Caco-2 (cell line): ENCODE results near the gene SIRT3. TPM values are rescaled to one million over a fixed set of nuclear protein-coding genes. Genes with fewer than 3 reads are reported as not detected.

Source experiments
- BruUV-seq: library from RNA; stranded (reverse); fragments of 400-500 nt; replicated peaks from 2 replicates; lab custom pipeline; 2021; lab: Mats Ljungman, UMichigan
- CTCF ChIA-PET: fragments of 300-600 bp; sonication (Branson Sonifier 250); formaldehyde crosslinking; loops from one replicate; lab custom pipeline; 2022; ENCODE audit warnings: antibody characterized with exemption; lab: Charles Lee
- POLR2A ChIA-PET: fragments of 300-600 bp; sonication (Branson Sonifier 250); formaldehyde crosslinking; loops from one replicate; lab custom pipeline; 2022; ENCODE audit warnings: antibody characterized with exemption; lab: Charles Lee
- DNase-seq, 2 experiments: peaks; one replicate each; pipeline versions ENCODE4 v3.0.0 to v3.0.0-alpha.2; 2020 to 2022
- H3K27me3 ChIP-seq: replicated peaks from 2 replicates; pipeline ENCODE4 v1.6.0; 2011; ENCODE audit warnings: low read length; ENCODE audit not compliant: control insufficient read depth, insufficient read depth
- H3K36me3 ChIP-seq: 2 replicates; pipeline ENCODE4 v1.5.1; 2011; ENCODE audit warnings: low read length; ENCODE audit not compliant: control insufficient read depth, insufficient read depth
- H3K4me1 ChIP-seq: fragments of 250-450 bp; sonication (Bioruptor Pico); 2 replicates; pipeline ENCODE4 v1.5.1; 2020; ENCODE audit warnings: mild to moderate bottlenecking
- H3K4me3 ChIP-seq: 2 replicates; pipeline ENCODE4 v1.5.1; 2011; ENCODE audit warnings: low read depth, mild to moderate bottlenecking, control low read depth, low read length
- H3K9me3 ChIP-seq: fragments of 250-450 bp; sonication (Bioruptor Pico); 2 replicates; pipeline ENCODE4 v1.5.1; 2020; ENCODE audit warnings: mild to moderate bottlenecking, moderate library complexity
- H3K27ac Mint-ChIP-seq: one replicate; pipeline ENCODE4 v1.8.0; 2022; ENCODE audit warnings: mixed read lengths; ENCODE audit not compliant: unreplicated experiment
- H3K27me3 Mint-ChIP-seq: one replicate; pipeline ENCODE4 v1.8.0; 2022; ENCODE audit warnings: mixed read lengths; ENCODE audit not compliant: insufficient read depth, unreplicated experiment
- H3K36me3 Mint-ChIP-seq: one replicate; pipeline ENCODE4 v1.8.0; 2022; ENCODE audit warnings: mild to moderate bottlenecking, mixed read lengths; ENCODE audit not compliant: insufficient read depth, unreplicated experiment
- H3K4me1 Mint-ChIP-seq: one replicate; pipeline ENCODE4 v1.8.0; 2022; ENCODE audit warnings: low read depth, mixed read lengths; ENCODE audit not compliant: unreplicated experiment
- H3K4me3 Mint-ChIP-seq: one replicate; pipeline ENCODE4 v1.8.0; 2022; ENCODE audit warnings: mild to moderate bottlenecking, moderate library complexity, mixed read lengths; ENCODE audit not compliant: unreplicated experiment
- H3K9me3 Mint-ChIP-seq: one replicate; pipeline ENCODE4 v1.8.0; 2022; ENCODE audit warnings: mixed read lengths; ENCODE audit not compliant: unreplicated experiment
- CTCF ChIP-seq, 2 experiments: fragments of 200-600 bp in 1 of 2; IDR thresholded peaks; 1 replicate in 1 of 2; 2 replicates in 1 of 2; pipeline versions ENCODE4 v1.5.1 to v1.8.0; 2011 to 2022; ENCODE audit warnings: antibody characterized with exemption in 1 of 2, control low read depth in 1 of 2, inconsistent platforms in 1 of 2, low read depth in 1 of 2, low read length in 1 of 2, mild to moderate bottlenecking in 1 of 2, moderate library complexity in 1 of 2; ENCODE audit not compliant: insufficient read depth in 1 of 2, severe bottlenecking in 1 of 2, unreplicated experiment in 1 of 2
- intact Hi-C: fragments of 100-400 bp; cut with micrococcal nuclease; formaldehyde crosslinking; loops from one replicate; pipeline ENCODE4 v1.10.0; 2022; ENCODE audit not compliant: unreplicated experiment
- total RNA-seq: library from RNA; stranded (reverse); gene quantifications from 2 replicates; pipeline ENCODE4 v1.2.3, GENCODE V29; 2022

SIRT3 gene
- total RNA-seq, 1 experiment from 2014 or later: 24.6 TPM

DNA sequence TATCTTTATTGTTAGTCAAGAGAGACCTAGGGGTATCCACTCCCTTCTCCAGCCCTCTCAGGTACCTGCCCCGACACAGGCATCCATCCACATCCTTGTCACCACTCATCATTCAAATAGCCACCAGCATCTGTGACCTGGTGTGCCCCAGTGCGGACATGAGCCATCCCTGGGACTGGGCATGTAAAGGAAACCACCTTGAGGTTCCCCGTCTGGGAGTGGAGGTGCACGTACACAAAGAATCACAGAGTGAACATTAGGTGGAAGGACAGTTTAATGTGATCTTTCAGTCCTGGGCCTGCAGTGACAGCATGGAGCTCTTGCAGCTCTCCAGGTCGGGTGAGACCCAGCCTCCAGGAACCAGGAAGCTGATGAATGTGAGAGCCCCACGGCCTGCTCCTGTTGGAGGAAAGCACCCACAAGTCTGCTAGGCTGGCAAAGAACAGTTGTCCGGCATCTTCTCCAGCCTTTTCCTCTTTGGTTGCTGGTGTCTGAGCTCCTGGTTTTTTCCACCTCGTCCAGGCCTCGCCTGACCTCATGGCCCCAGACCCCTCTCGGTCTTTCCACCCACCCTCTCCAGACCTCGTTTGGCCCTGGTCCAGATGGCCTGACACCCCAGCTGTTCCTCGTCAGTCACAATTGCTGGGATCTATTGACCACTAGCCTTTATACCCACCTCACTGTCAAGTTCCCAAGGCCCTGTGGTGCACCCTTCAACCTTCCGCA, 17.2 kb upstream of the SIRT3 start:
- Histone ChIP-seq H3K36me3 (peaks cover 5% of the 10 kb centered on the region), H3K4me1 (no peaks in the 10 kb centered on the region), H3K27me3 (no peaks in the 10 kb centered on the region), H3K9me3 (no peaks in the 10 kb centered on the region), H3K4me3 (no peak overlapping the region)
- Mint-ChIP-seq H3K9me3 (peaks cover 9% of the 10 kb centered on the region), H3K36me3 (peaks cover 59% of the 10 kb centered on the region), H3K4me3 (no peak overlapping the region), H3K4me1 (no peaks in the 10 kb centered on the region), H3K27ac (no peak overlapping the region), H3K27me3 (no peaks in the 10 kb centered on the region)
- DNase-seq: no peak
- ChIA-PET POLR2A (no interaction called here), CTCF (no interaction called here)
- TF ChIP-seq CTCF (IDR thresholded peaks at IDR 0.05; ENCODE audit: insufficient read depth in 1 of 2, low read depth in 1 of 2, low read length in 1 of 2, severe bottlenecking in 1 of 2, unreplicated experiment in 1 of 2): no peak
- BruUV-seq: no TSS peak
- intact Hi-C loops: no loop called here

DNA sequence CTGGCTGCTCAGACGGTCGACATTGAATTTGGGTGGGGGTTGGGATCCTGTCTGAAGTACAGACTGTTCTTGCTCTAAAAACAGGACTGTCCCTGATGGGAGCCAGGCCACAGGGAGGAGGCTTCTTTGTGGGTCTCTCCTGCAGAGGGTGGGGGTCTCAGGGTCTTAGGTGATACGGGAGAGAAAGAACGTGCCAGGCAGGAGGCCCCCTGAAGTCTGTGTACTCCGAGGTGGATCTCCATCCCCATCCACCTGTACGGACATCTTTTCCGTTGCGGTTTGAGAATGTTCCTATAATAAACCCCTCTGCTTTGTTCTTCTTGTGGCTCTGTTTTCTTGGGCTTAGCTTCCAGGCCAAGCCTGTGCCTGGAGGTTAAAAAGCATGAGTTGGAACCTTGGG, 16.5 kb upstream of the SIRT3 start:
- H3K9me3 ChIP-seq: no peaks in the 10 kb centered on the region
- ChIA-PET CTCF (no interaction called here), POLR2A (interaction anchor here (0.8 kb wide), 1 partner anchor 11 kb away, joined by 3 read pairs; no protein-coding TSS in a partner anchor)
- no peak for DNase-seq
- H3K36me3 Mint-ChIP-seq: peaks cover 60% of the 10 kb centered on the region
- H3K27me3 Mint-ChIP-seq: no peaks in the 10 kb centered on the region
- no peak overlapping the region for H3K4me3 Mint-ChIP-seq
- intact Hi-C loops: no loop called here
- peaks cover 9% of the 10 kb centered on the region for H3K9me3 Mint-ChIP-seq
- no peak overlapping the region for H3K27ac Mint-ChIP-seq
- no peaks in the 10 kb centered on the region for H3K4me1 Mint-ChIP-seq
- no peaks in the 10 kb centered on the region for H3K27me3 ChIP-seq
- TSS peak; percentile 65 for BruUV-seq
- TF ChIP-seq CTCF (IDR thresholded peaks at IDR 0.05; ENCODE audit: insufficient read depth in 1 of 2, low read depth in 1 of 2, low read length in 1 of 2, severe bottlenecking in 1 of 2, unreplicated experiment in 1 of 2): no peak
- no peaks in the 10 kb centered on the region for H3K4me1 ChIP-seq
- H3K4me3 ChIP-seq: no peak overlapping the region
- peaks cover 5% of the 10 kb centered on the region for H3K36me3 ChIP-seq

- no TSS peak for BruUV-seq
- POLR2A ChIA-PET: interaction anchor here (0.8 to 1.2 kb wide), 3 partner anchors 10 to 142 kb away, joined by 3 to 7 read pairs (median 5); partner anchors contain the start of gene PKP3
- no peaks in the 10 kb centered on the region for H3K4me1 ChIP-seq
- H3K36me3 ChIP-seq: peaks cover 5% of the 10 kb centered on the region
- Mint-ChIP-seq H3K9me3 (peaks cover 9% of the 10 kb centered on the region), H3K36me3 (peaks cover 71% of the 10 kb centered on the region), H3K27ac (no peak overlapping the region), H3K4me1 (no peaks in the 10 kb centered on the region), H3K27me3 (no peaks in the 10 kb centered on the region), H3K4me3 (no peak overlapping the region)
- no peak overlapping the region for H3K4me3 ChIP-seq
- DNase-seq: no peak
- CTCF ChIA-PET: interaction anchor here (1.2 to 1.5 kb wide), 3 partner anchors 14 to 54 kb away, joined by 3 to 7 read pairs (median 6); no protein-coding TSS in a partner anchor
- H3K9me3 ChIP-seq: no peaks in the 10 kb centered on the region
- TF ChIP-seq CTCF (IDR thresholded peaks at IDR 0.05; ENCODE audit: insufficient read depth in 1 of 2, low read depth in 1 of 2, low read length in 1 of 2, severe bottlenecking in 1 of 2, unreplicated experiment in 1 of 2): no peak
- intact Hi-C loops: no loop called here
- H3K27me3 ChIP-seq: no peaks in the 10 kb centered on the region
Measured at GRCh38 chr11:251550-251949, 15.4 kb upstream of the SIRT3 start.
